GM23248 (cell line): ENCODE data around the gene C3orf62. TPM values are rescaled to one million over a fixed set of nuclear protein-coding genes. Genes with fewer than 3 reads are reported as not detected.

Experiments
- DNase-seq: peaks from one replicate; pipeline ENCODE4 v3.0.0-alpha.2; 2015
- H2AFZ ChIP-seq: fragments of 200-600 bp; sonication (generic); 2 replicates; pipeline ENCODE4 v1.6.1; 2016; ENCODE audit warnings: antibody characterized with exemption
- H3F3A ChIP-seq: fragments of 200-600 bp; sonication (generic); 2 replicates; pipeline ENCODE4 v1.6.1; 2016; ENCODE audit warnings: mild to moderate bottlenecking, antibody characterized with exemption, mixed run types; ENCODE audit not compliant: insufficient read depth
- H3K27ac ChIP-seq: fragments of 200-600 bp; sonication (generic); 2 replicates; pipeline ENCODE4 v1.5.1; 2016; ENCODE audit warnings: mild to moderate bottlenecking
- H3K27me3 ChIP-seq: fragments of 200-600 bp; sonication (generic); replicated peaks from 2 replicates; pipeline ENCODE4 v1.6.1; 2016; ENCODE audit warnings: mild to moderate bottlenecking; ENCODE audit not compliant: insufficient read depth
- H3K36me3 ChIP-seq: fragments of 200-600 bp; sonication (generic); 2 replicates; pipeline ENCODE4 v1.6.1; 2016; ENCODE audit warnings: low read depth, mild to moderate bottlenecking
- H3K4me1 ChIP-seq: fragments of 200-600 bp; sonication (generic); 2 replicates; pipeline ENCODE4 v1.6.1; 2016; ENCODE audit warnings: mild to moderate bottlenecking; ENCODE audit not compliant: insufficient read depth
- H3K4me2 ChIP-seq: fragments of 200-600 bp; sonication (generic); one replicate; pipeline ENCODE4 v1.6.1; 2016; ENCODE audit warnings: mild to moderate bottlenecking; ENCODE audit not compliant: unreplicated experiment
- H3K4me3 ChIP-seq: fragments of 200-600 bp; sonication (generic); 2 replicates; pipeline ENCODE4 v1.5.1; 2016; ENCODE audit warnings: mild to moderate bottlenecking
- H3K79me2 ChIP-seq: fragments of 200-600 bp; sonication (generic); 2 replicates; pipeline ENCODE4 v1.6.1; 2016; ENCODE audit warnings: mild to moderate bottlenecking; ENCODE audit not compliant: insufficient read depth
- H3K9ac ChIP-seq: fragments of 200-600 bp; sonication (generic); 2 replicates; pipeline ENCODE4 v1.6.1; 2016; ENCODE audit warnings: mild to moderate bottlenecking
- H3K9me2 ChIP-seq: fragments of 200-600 bp; sonication (generic); 2 replicates; pipeline ENCODE4 v1.6.1; 2016; ENCODE audit warnings: mixed run types, mild to moderate bottlenecking, moderate library complexity; ENCODE audit not compliant: insufficient read depth
- H3K9me3 ChIP-seq: fragments of 200-600 bp; sonication (generic); one replicate; pipeline ENCODE4 v1.6.1; 2017; ENCODE audit warnings: low read depth
- H4K20me1 ChIP-seq: fragments of 200-600 bp; sonication (generic); 2 replicates; pipeline ENCODE4 v1.6.0; 2016; ENCODE audit not compliant: insufficient read depth
- EZH2 ChIP-seq: fragments of 200-600 bp; sonication (generic); IDR thresholded peaks from 2 replicates; pipeline ENCODE4 v1.6.1; 2018; ENCODE audit warnings: antibody characterized with exemption, mild to moderate bottlenecking; ENCODE audit not compliant: insufficient read depth, poor library complexity, severe bottlenecking
- EZH2phosphoT487 ChIP-seq: fragments of 200-600 bp; sonication (generic); IDR thresholded peaks from 2 replicates; pipeline ENCODE4 v1.6.1; 2018; ENCODE audit warnings: antibody characterized with exemption, moderate library complexity, mild to moderate bottlenecking, low read depth; ENCODE audit not compliant: insufficient read depth
- WGBS, 2 experiments: methylation state at CpG; one replicate each; pipeline ENCODE4 v1.1.6; 2015 to 2017; ENCODE audit warnings: low lambda C conversion rate in 2 of 2, low coverage in 1 of 2; ENCODE audit errors: missing lambda C conversion rate in 2 of 2; 5-methylcytosine and 5-hydroxymethylcytosine counted together
- in situ Hi-C: fragments of 300-500 bp; cut with MboI; formaldehyde crosslinking; loops from 2 replicates; pipeline ENCODE4 v1.15.0; 2020
- polyA plus RNA-seq: library from polyadenylated mRNA; unstranded; fragments of >200 nt; fragmentation: Nextera tagmentation; extraction: Ambion mirVana; gene quantifications from 2 replicates; pipeline ENCODE4 v1.2.1, GENCODE V29; 2016
- total RNA-seq: library from RNA; depleted of rRNA; stranded (reverse); fragments of >200 nt; shearing (Covaris generic); gene quantifications from 2 replicates; pipeline ENCODE4 v1.2.3, GENCODE V29; 2014

C3orf62 gene
- total and polyA plus RNA-seq, 2 experiments from 2014 or later = 1.5 to 2.9 TPM

DNA sequence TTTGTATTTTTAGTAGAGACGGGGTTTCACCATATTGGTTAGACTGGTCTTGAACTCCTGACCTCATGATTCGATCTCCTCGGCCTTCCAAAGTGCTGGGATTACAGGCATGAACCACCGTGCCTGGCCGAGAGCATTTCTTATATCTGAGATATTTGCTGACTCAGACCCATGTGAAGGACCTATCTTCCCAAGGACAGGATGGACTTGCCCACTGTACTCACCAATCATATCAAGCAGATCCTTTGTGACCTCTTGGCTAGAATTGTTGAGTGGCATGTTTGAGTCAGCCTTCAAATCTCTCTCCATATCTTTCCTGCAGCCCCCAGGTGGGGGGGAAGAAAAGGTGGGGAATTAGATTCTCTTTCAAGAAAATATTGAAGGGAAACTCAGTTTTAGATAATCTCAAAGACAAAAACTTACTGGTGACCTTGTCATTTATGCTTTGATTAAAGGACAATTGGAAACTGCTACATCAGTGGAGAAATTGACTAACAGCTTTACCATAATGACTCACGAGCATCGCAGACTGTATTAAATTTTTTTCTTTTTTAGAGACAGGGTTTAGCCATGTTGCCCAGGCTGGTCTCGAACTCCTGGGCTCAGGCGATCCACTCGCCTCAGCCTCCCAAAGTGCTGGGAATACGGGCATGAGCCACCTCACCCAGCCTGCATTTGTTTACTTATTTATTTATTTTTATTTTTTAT is 3.1 kb downstream of the C3orf62 start:
- TF ChIP-seq EZH2phosphoT487 (no peak), EZH2 (no peak)
- no peaks in the 10 kb centered on the region for H3K9me2 ChIP-seq
- H3K9ac ChIP-seq = no peak overlapping the region
- no peak overlapping the region for H3K4me3 ChIP-seq
- H4K20me1 ChIP-seq = no peaks in the 10 kb centered on the region
- H3K27me3 ChIP-seq = no peaks in the 10 kb centered on the region
- H3K4me2 ChIP-seq = no peak overlapping the region
- no peaks in the 10 kb centered on the region for H3K9me3 ChIP-seq
- H2AFZ ChIP-seq = no peak overlapping the region
- H3K27ac ChIP-seq = no peak overlapping the region
- in situ Hi-C loops = no loop called here
- 95 to 98% methylated on average over 11 of the region's 11 CpGs for WGBS, 2 experiments
- H3F3A ChIP-seq = peaks cover 30% of the 10 kb centered on the region
- H3K79me2 ChIP-seq = no peaks in the 10 kb centered on the region
- peaks cover 6% of the 10 kb centered on the region; the same call in 1 of the 2 replicates for H3K36me3 ChIP-seq
- H3K4me1 ChIP-seq = peaks cover 18% of the 10 kb centered on the region
- no peak for DNase-seq

DNA sequence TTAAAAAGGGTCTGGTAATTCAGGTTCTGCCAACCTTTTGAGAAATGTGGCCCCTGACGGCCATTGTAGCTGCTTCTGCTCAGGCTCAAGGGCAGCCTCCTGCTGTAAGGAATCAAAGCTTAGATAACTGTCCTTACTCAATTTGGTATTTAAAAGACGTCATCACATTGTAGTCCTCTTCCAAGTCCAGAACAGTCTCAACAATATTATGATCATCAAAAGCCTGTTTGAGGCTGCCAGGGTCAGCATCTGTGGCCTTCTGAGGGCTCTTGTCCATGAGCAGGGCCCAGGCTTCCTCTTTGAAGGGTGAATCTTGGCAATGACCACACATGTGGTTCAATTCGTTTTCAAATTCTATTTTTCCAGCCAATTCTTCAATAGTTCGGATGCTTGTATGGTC is 6.0 kb downstream of the C3orf62 start:
- no peak for TF ChIP-seq EZH2phosphoT487
- no peak for TF ChIP-seq EZH2
- no peaks in the 10 kb centered on the region for H3K9me3 ChIP-seq
- no peaks in the 10 kb centered on the region for H3K27me3 ChIP-seq
- no peaks in the 10 kb centered on the region for H3K9me2 ChIP-seq
- no peak for DNase-seq
- H3K4me1 ChIP-seq = peaks cover 1% of the 10 kb centered on the region; the same call in 1 of the 2 replicates
- no peak overlapping the region for H3K27ac ChIP-seq
- H3K4me3 ChIP-seq = no peak overlapping the region
- no peaks in the 10 kb centered on the region for H3K36me3 ChIP-seq
- no peaks in the 10 kb centered on the region for H3K79me2 ChIP-seq
- in situ Hi-C loops = no loop called here
- no peaks in the 10 kb centered on the region for H4K20me1 ChIP-seq
- no peak overlapping the region for H3K4me2 ChIP-seq
- peaks cover 9% of the 10 kb centered on the region for H3F3A ChIP-seq
- no peak overlapping the region for H2AFZ ChIP-seq
- WGBS, 2 experiments = 44 to 49% methylated on average over 4 of the region's 4 CpGs
- H3K9ac ChIP-seq = no peak overlapping the region

DNA sequence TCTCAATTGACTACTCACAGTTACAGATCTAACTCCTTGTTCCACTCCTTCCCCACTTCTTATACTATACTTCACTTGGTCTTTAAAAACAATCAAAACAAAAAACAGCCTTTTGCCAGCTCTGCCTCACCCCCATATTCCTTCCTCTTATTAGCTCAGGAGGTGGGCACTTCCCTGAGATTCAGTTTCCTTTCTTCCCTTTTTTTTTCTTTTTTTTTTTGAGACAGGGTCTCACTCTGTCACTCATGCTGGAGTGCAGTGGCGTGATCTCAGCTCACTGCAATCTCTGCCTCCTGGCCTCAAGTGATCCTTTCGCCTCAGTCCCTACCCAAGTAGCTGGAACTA is 6.9 kb downstream of the C3orf62 start:
- Histone ChIP-seq H3K9me3 (no peaks in the 10 kb centered on the region), H2AFZ (no peak overlapping the region), H3K36me3 (no peaks in the 10 kb centered on the region), H3K4me3 (no peak overlapping the region), H4K20me1 (no peaks in the 10 kb centered on the region), H3F3A (0 out of 2 replicates have a peak, but pooled peaks cover 8% of the 10 kb centered on the region), H3K9me2 (no peaks in the 10 kb centered on the region), H3K4me1 (no peaks in the 10 kb centered on the region), H3K27me3 (no peaks in the 10 kb centered on the region), H3K4me2 (no peak overlapping the region), H3K79me2 (no peaks in the 10 kb centered on the region), H3K9ac (no peak overlapping the region), H3K27ac (no peak overlapping the region)
- WGBS, 2 experiments = 98 to 100% methylated on average over 2 of the region's 2 CpGs
- no peak for DNase-seq
- no peak for TF ChIP-seq EZH2phosphoT487
- TF ChIP-seq EZH2 = no peak
- in situ Hi-C loops = no loop called here

DNA sequence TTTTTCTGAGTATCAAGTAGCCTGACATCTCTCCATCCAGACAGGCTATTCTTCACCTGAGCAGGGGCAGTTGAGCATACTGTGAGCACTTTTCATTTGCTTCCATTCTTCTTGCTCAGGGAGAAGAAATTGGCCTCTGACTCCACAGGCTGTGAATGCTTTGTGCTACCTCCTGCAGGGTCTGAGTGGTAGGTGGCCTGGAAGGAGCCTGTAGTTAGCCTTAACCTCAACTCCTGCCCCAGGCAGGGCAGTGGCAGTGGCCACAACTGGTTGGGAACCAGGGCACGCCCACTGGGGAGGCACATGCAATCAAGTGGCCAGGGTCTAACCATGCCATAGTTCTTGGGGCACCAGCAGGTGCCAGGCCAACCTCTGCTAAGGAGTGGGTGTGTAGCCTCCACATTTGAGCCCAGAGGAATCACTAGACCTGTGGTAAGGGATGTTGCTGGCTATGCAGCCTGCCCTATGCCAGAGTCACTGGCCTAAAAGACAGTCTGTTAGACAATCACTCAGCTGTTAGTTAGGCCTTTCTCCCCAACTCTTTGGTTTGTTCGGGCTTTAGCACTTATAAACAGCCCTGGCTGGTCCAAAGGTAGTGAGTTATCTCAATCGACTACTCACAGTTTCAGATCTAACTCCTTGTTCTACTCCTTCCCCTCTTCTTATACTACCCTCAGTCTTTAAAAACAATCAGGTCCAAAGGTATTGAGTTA is 7.4 kb downstream of the C3orf62 start:
- no peaks in the 10 kb centered on the region for H3K36me3 ChIP-seq
- in situ Hi-C loops = no loop called here
- no peaks in the 10 kb centered on the region for H3K4me1 ChIP-seq
- H3K79me2 ChIP-seq = no peaks in the 10 kb centered on the region
- H3K4me3 ChIP-seq = no peak overlapping the region
- no peak overlapping the region for H3K4me2 ChIP-seq
- WGBS, 2 experiments = 92 to 95% methylated on average over 3 of the region's 3 CpGs
- no peak overlapping the region for H3K9ac ChIP-seq
- H3K27me3 ChIP-seq = no peaks in the 10 kb centered on the region
- H3F3A ChIP-seq = 0 out of 2 replicates have a peak, but pooled peaks cover 8% of the 10 kb centered on the region
- H3K9me3 ChIP-seq = no peaks in the 10 kb centered on the region
- DNase-seq = no peak
- no peaks in the 10 kb centered on the region for H4K20me1 ChIP-seq
- TF ChIP-seq EZH2 (no peak), EZH2phosphoT487 (no peak)
- H2AFZ ChIP-seq = no peak overlapping the region
- H3K9me2 ChIP-seq = no peaks in the 10 kb centered on the region
- H3K27ac ChIP-seq = no peak overlapping the region
